Activated CD4-positive, alpha-beta T cell treated with anti-CD3 and anti-CD28 coated beads, Interleukin-10, Interleukin-2, amounts not matched to agents 100 ng/mL and 50 ng/mL, durations not matched to agents 16 hours and 8 hours (primary cell): Measurements from ENCODE around the gene QSOX2.

Experiments used
- DNase-seq: peaks from one replicate; pipeline ENCODE4 v3.0.0-alpha.2; 2020

Gene QSOX2

GRCh38 chr9:136201609-136202453 is 43.8 kb downstream of the QSOX2 start:
- DNase-seq = no peak

GRCh38 chr9:136201174-136201573 is 44.4 kb downstream of the QSOX2 start:
- no peak for DNase-seq

- no peak for DNase-seq
Observed at GRCh38 chr9:136200424-136200823, 45.2 kb downstream of the QSOX2 start.

- DNase-seq = no peak
Observed at GRCh38 chr9:136199391-136200288, 46.0 kb downstream of the QSOX2 start.

GRCh38 chr9:136198605-136199083 is 47.0 kb downstream of the QSOX2 start:
- DNase-seq = no peak

- no peak for DNase-seq
Observed at GRCh38 chr9:136197930-136198604, 47.5 kb downstream of the QSOX2 start.

GRCh38 chr9:136197084-136197875 is 48.3 kb downstream of the QSOX2 start:
- DNase-seq = no peak

- DNase-seq = no peak
Observed at GRCh38 chr9:136196404-136197083, 49.1 kb downstream of the QSOX2 start.

GRCh38 chr9:136194540-136194939 is 51.1 kb downstream of the QSOX2 start:
- DNase-seq = no peak

GRCh38 chr9:136193891-136194279 is 51.7 kb downstream of the QSOX2 start:
- no peak for DNase-seq

GRCh38 chr9:136193127-136193890 is 52.3 kb downstream of the QSOX2 start:
- DNase-seq = no peak

- no peak for DNase-seq
Observed at GRCh38 chr9:136192289-136193126, 53.1 kb downstream of the QSOX2 start.

- no peak for DNase-seq
Observed at GRCh38 chr9:136191960-136192286, 53.7 kb downstream of the QSOX2 start.

- DNase-seq = no peak
Observed at GRCh38 chr9:136191099-136191959, 54.3 kb downstream of the QSOX2 start.

GRCh38 chr9:136190656-136191055 is 55.0 kb downstream of the QSOX2 start:
- DNase-seq = no peak

GRCh38 chr9:136190237-136190601 is 55.4 kb downstream of the QSOX2 start:
- no peak for DNase-seq

- DNase-seq = no peak
Observed at GRCh38 chr9:136189394-136190236, 56.0 kb downstream of the QSOX2 start.
